Measurements from ENCODE around the gene UBE3B. TPM values are rescaled to one million over a fixed set of nuclear protein-coding genes. Genes with fewer than 3 reads are reported as not detected.
A peak's percentile ranks its signal among the peaks of the same experiment; 100 is the strongest.

UBE3B gene
- total RNA-seq, 1 donor from 2014 or later: 39.1 TPM

DNA sequence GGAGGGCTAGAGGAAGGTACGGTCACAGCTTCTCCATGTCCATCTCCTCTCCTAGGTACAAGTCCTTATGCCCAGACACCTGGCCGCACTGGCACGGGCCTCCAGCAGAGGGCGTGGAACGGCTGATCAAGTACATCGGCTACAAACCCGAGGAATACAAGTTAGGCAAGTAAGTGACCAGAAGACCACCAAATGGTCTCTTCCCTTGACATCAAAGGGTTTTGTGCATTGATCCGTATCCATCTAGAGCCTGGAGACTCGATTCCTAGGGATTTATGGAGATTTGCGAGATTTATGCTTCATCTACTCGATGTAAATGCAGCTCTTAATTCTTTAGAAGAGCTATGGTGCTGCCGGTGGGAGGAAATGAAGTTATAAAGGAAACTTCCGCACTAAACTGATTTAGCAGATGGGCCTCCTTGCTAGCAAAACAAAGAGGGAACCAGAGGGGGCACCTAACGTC, 44.6 kb upstream of the UBE3B start:
- intact Hi-C loops (cut with DNase I): no loop called here

GRCh38 chr12:109433618-109434017, 43.8 kb upstream of the UBE3B start:
- TF ChIP-seq, protein P1, sequence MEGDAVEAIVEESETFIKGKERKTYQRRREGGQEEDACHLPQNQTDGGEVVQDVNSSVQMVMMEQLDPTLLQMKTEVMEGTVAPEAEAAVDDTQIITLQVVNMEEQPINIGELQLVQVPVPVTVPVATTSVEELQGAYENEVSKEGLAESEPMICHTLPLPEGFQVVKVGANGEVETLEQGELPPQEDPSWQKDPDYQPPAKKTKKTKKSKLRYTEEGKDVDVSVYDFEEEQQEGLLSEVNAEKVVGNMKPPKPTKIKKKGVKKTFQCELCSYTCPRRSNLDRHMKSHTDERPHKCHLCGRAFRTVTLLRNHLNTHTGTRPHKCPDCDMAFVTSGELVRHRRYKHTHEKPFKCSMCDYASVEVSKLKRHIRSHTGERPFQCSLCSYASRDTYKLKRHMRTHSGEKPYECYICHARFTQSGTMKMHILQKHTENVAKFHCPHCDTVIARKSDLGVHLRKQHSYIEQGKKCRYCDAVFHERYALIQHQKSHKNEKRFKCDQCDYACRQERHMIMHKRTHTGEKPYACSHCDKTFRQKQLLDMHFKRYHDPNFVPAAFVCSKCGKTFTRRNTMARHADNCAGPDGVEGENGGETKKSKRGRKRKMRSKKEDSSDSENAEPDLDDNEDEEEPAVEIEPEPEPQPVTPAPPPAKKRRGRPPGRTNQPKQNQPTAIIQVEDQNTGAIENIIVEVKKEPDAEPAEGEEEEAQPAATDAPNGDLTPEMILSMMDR (IDR thresholded peaks at IDR 0.05): peak; percentile 43
- H3K27me3 ChIP-seq: no peaks in the 10 kb centered on the region
- DNase-seq (no peak), ATAC-seq (peak; percentile 50)
- no peak overlapping the region for H3K4me3 ChIP-seq
- peaks cover 9% of the 10 kb centered on the region for H3K4me1 ChIP-seq
- no peak overlapping the region for H3K27ac ChIP-seq
- no peaks in the 10 kb centered on the region for H3K36me3 ChIP-seq
- H3K9me3 ChIP-seq: no peaks in the 10 kb centered on the region
- intact Hi-C loops (cut with DNase I): no loop called here

More for the DNA sequence above, 44.6 kb upstream of the UBE3B start:
- Histone ChIP-seq H3K27ac (no peak overlapping the region), H3K36me3 (no peaks in the 10 kb centered on the region), H3K4me3 (no peak overlapping the region), H3K4me1 (peaks cover 9% of the 10 kb centered on the region), H3K9me3 (no peaks in the 10 kb centered on the region), H3K27me3 (no peaks in the 10 kb centered on the region)
- TF ChIP-seq, protein P1 (IDR thresholded peaks at IDR 0.05): peak; percentile 88
- peak; percentile 89 for ATAC-seq
- DNase-seq: peak; percentile 95

- DNase-seq (no peak), ATAC-seq (no peak)
- TF ChIP-seq, protein P1 (IDR thresholded peaks at IDR 0.05): no peak
- no peaks in the 10 kb centered on the region for H3K36me3 ChIP-seq
- H3K9me3 ChIP-seq: no peaks in the 10 kb centered on the region
- no peak overlapping the region for H3K27ac ChIP-seq
- H3K27me3 ChIP-seq: no peaks in the 10 kb centered on the region
- H3K4me3 ChIP-seq: no peak overlapping the region
- intact Hi-C loops (cut with DNase I): no loop called here
- peaks cover 9% of the 10 kb centered on the region for H3K4me1 ChIP-seq
These were observed 42.9 kb upstream of the UBE3B start for GRCh38 chr12:109434582-109434981.

DNA sequence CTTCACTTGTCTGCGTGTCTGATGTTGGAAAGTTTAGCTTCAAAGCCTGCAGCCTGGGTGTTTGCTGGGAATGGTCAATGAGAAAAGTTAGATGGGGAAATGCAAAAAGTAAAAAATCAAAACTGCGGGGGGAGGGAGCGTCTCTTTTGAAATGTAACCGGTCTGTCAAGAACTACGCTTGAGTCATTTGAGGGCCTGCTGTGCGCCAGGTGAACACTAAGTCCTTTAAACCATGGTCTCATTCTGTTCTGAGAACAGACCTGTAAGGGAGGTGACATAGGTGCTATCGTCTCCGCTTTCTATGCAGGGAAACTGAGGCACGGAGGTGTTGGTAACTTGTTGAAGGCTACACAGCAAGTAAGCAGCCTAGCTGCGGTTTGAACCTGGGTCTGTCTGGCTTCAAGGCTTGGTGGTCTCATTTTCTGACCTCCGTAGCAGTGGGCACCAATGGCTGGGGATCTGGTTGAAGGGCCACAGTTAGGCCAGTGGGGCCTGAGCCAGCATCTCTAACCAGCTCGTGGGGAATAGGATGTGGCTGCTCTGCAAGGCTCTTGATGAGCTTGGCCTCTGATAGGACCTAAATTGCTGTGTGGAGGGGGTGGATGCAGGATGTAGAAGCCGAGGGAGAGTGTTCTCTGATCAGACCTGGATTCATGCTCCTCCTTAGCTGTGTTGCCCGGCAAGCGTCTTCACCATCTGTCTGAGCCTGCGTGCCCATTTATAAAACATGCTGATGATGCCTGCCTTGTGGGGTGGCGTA, 41.8 kb upstream of the UBE3B start:
- Histone ChIP-seq H3K9me3 (no peaks in the 10 kb centered on the region), H3K4me3 (no peak overlapping the region), H3K27ac (peak overlapping the region; percentile 12), H3K27me3 (no peaks in the 10 kb centered on the region), H3K4me1 (peaks cover 9% of the 10 kb centered on the region), H3K36me3 (no peaks in the 10 kb centered on the region)
- intact Hi-C loops (cut with DNase I): no loop called here
- ATAC-seq: peak; percentile 65
- TF ChIP-seq, protein P1 (IDR thresholded peaks at IDR 0.05): no peak
- no peak for DNase-seq

- ATAC-seq (no peak), DNase-seq (no peak)
- Histone ChIP-seq H3K9me3 (no peaks in the 10 kb centered on the region), H3K27ac (peak overlapping the region; percentile 12), H3K4me3 (no peak overlapping the region), H3K27me3 (no peaks in the 10 kb centered on the region), H3K36me3 (no peaks in the 10 kb centered on the region), H3K4me1 (peaks cover 9% of the 10 kb centered on the region)
- TF ChIP-seq, protein P1 (IDR thresholded peaks at IDR 0.05): no peak
- intact Hi-C loops (cut with DNase I): no loop called here
These were observed 41.3 kb upstream of the UBE3B start for GRCh38 chr12:109436188-109436560.

All from upper lobe of right lung (tissue), 1 donor.